NCI-H345 treated with DMSO at 0.1 percent for 48 hours (cell line): Measurements from ENCODE around the gene BCAS1.

Source experiments
- DNase-seq: peaks from one replicate; lab custom pipeline; 2025; ENCODE audit not compliant: unreplicated experiment; lab: John Stamatoyannopoulos, UW

The BCAS1 gene

GRCh38 chr20:54051068-54051467 is 19.3 kb downstream of the BCAS1 start:
- DNase-seq = no peak

GRCh38 chr20:54048891-54049545 is 21.4 kb downstream of the BCAS1 start:
- no peak for DNase-seq

GRCh38 chr20:54048481-54048880 is 21.9 kb downstream of the BCAS1 start:
- no peak for DNase-seq

GRCh38 chr20:54047720-54048119 is 22.7 kb downstream of the BCAS1 start:
- DNase-seq = no peak

GRCh38 chr20:54047048-54047447 is 23.3 kb downstream of the BCAS1 start:
- DNase-seq = no peak

DNA sequence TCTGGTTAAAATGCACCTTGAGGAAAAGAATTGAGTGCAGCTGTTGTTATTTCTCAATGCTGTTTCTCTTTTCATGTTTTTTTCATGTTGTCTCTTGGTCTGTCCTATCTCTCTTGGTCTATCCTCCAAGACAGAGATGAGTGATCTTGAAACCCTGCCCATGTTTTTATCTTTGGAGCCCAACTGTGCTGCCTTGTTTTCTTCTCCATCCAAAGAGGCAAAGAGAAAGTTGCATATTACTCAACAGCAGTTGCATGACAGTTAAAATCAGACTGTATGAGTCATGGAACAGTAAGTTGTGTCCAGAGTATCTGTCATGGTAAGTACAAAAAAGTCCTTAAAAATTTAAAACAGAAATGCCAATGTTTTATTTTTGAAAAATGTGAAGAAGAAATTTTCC is 26.2 kb downstream of the BCAS1 start:
- DNase-seq = no peak

DNA sequence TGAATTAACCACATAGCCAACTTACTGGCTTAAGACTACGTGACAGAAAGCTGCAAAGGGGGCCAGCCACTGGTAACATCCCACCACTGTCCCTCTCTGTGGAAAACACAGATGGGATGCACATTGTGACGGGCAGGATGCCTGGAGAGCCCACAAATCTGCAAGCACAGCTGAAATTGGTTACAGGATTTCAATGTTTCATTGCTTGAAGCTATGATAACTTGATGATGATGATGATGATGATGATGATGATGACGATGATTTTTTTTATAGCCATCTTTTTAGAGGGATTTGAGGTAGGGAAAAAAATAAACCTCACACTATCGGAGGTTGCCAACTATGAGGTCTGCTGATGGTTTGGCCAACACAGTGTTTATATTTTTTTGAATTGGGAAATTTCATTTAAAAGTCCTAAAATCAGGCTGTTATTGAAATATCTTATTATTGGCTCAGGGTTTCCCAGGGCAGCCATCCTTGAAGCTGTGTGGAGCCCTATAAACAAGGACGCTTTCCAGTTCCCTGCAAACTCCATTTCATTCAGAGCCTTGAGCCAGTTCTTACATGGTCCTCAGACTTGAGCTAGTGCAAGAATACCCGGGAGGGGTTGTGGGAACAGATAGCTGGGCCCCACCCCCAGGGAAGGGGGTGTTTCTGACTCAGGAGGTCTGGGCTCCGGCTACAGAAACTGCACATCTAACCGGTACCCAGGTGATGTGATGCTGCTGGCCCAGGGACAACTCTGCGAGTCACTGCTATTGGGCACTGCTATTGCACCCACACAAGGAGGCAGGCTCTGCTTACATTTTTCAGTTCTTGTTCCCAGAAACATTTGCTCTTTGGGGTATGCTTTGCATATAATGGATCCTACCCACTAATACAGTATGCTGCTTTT is 27.1 kb downstream of the BCAS1 start:
- no peak for DNase-seq

GRCh38 chr20:54042021-54042420 is 28.4 kb downstream of the BCAS1 start:
- DNase-seq = no peak

- DNase-seq = no peak
These were observed 29.1 kb downstream of the BCAS1 start for GRCh38 chr20:54041336-54041735.

GRCh38 chr20:54040531-54040930 is 29.9 kb downstream of the BCAS1 start:
- DNase-seq = no peak

DNA sequence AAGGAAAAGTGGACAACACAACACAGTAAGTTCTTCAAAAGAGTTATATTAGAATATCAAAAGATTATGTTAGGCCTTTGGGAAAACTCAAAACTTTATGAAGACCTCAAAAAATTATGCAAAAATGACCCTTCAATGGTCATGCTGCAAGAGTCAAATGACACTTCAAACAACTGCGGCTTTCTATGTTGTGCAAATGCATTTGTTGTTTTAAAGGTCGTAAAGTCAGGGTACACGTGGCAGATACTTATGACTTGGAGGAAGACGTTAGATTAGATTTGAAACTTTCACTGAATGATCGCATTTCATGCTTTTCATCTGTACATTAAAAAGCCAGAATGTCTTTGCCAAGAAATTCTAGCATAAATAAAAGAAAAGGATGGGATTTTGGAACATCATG is 31.4 kb downstream of the BCAS1 start:
- no peak for DNase-seq

- no peak for DNase-seq
These were observed 32.9 kb downstream of the BCAS1 start for GRCh38 chr20:54037525-54037924.

DNA sequence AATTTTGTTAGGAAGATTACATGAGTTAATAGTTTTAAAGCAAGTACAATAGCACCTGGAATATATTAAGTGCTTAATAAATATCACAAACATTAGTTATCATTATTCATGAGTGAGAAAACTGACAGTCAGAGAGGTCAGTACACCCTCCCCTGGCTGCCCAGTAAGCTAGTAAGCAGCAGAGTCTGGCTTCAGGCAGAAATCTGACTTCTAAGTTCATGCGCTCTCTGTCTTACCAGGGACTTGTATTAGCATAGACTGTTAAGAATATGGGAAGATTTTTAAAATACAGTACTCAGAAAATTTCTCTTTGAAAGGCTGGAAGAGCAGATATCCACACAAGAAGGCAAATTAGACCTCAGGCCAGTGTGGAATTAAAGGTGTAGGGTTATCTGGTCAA is 40.8 kb downstream of the BCAS1 start:
- DNase-seq = no peak

DNA sequence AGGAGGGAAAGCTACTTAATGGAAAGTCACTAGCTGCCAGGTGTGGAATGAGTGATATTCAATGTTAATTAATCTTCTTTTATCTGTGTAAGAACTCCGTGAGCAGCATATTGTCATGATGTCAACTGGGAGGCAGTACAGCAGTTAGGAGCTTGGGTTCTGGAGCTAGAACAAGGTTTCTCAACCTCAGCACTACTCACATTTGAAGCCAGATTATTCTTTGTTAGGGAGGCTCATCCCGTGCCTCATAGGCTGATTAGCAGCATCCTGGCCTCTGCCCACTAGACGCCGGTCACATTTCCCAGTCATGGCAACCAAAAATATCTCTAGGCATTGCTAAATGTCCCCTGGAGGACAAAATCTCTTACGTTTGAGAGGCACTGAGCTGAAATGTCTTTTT is 41.2 kb downstream of the BCAS1 start:
- no peak for DNase-seq

GRCh38 chr20:54028276-54029011 is 42.0 kb downstream of the BCAS1 start:
- no peak for DNase-seq

GRCh38 chr20:54027704-54028103 is 42.7 kb downstream of the BCAS1 start:
- no peak for DNase-seq

- DNase-seq = no peak
These were observed 43.9 kb downstream of the BCAS1 start for GRCh38 chr20:54026295-54027064.

GRCh38 chr20:54025251-54025771 is 45.1 kb downstream of the BCAS1 start:
- no peak for DNase-seq

- DNase-seq = no peak
These were observed 47.0 kb downstream of the BCAS1 start for GRCh38 chr20:54023406-54023805.

DNA sequence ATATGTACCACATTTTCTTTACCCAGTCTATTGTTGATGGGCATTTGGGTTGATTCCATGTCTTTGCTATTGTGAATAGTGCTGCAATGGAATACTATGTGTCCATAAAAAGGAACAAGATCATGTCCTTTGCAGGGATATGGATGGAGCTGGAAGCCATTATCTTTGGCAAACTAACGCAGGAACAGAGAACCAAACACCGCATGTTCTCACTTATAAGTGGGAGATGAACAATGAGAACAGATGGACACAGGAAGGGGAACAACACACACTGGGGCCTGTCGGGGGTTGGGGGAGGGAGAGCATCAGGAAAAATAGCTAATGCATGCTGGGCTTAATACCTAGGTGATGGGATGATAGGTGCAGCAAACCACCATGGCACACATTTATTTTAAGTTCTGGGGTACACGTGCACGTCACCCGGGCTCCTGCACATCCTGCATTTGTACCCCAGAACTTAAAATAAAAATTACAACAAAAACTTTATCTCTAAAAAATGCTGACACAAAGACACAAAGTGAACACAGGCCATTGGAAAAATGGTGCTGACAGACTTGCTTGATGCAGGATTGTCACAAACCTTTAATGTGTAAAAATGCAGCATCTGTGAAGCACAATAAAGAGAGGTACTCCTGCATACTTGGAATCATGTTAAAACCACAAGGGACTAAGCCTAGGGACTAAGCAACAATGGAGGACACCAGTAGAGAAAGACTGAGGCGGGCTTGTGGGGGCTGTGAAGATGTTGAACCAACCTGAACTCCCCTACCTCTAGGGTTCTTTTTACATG is 48.8 kb downstream of the BCAS1 start:
- DNase-seq = no peak
